Memory B cell (primary cell): ENCODE results near the gene BACE2.
A peak's percentile ranks its signal among the peaks of the same experiment; 100 is the strongest.

Experiments used
- ATAC-seq: fragments of 150-1000 bp; cut with Tn5 transposase; 2 replicates; pipeline ENCODE4 v1.10.0; 2021; ENCODE audit warnings: low read depth, mild to moderate bottlenecking, moderate library complexity
- DNase-seq, 2 donors: peaks; one replicate each; pipeline ENCODE4 v3.0.0; 2022; ENCODE audit warnings: low spot score in 2 of 2
- H3K27ac Mint-ChIP-seq: one replicate; pipeline ENCODE4 v1.8.0; 2022; ENCODE audit warnings: mild to moderate bottlenecking, moderate library complexity, mixed read lengths
- H3K27me3 Mint-ChIP-seq: one replicate; pipeline ENCODE4 v1.8.0; 2022; ENCODE audit warnings: mixed read lengths
- H3K36me3 Mint-ChIP-seq: one replicate; pipeline ENCODE4 v1.8.0; 2022; ENCODE audit warnings: mild to moderate bottlenecking, mixed read lengths
- H3K4me1 Mint-ChIP-seq: one replicate; pipeline ENCODE4 v1.8.0; 2022; ENCODE audit warnings: mixed read lengths
- H3K4me3 Mint-ChIP-seq: one replicate; pipeline ENCODE4 v1.8.0; 2022; ENCODE audit warnings: mild to moderate bottlenecking, moderate library complexity, mixed read lengths
- H3K9me3 Mint-ChIP-seq: one replicate; pipeline ENCODE4 v1.8.0; 2022; ENCODE audit warnings: mixed read lengths

The BACE2 gene

DNA sequence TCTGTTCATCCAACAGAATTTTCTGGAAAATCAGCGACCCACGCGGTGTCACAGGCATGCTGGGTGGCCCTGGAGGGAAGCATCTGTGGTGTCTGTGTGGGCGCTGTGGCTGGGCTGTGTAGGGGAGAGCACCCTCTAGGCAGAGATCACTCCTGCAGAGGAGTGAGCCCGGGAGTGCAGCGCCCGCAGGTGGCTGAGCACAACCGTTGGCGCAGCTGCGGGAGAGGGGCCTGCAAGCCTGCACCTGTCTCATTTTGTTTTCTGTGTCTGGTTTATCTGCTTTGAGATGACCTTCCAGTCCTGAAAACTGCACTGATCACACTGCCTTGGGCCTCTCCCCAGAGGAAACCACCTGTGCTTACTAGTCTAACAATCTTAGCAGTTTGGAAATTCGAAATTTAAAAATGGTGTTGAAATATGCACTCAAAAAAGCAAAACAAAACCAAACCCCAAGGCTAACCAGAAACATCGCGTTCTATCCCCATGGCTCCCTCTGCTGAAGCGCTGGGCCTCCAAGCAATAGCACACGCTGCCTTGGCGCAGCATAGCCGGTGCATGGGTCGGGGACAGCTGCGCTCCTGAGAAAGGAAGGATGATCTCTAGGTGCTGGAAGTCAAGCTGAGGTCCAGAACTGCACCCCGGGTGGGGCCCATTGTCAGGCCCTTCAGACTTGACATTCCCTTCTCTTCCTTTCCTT, 153.4 kb downstream of the BACE2 start:
- H3K36me3 Mint-ChIP-seq: no peaks in the 10 kb centered on the region
- no peak for DNase-seq
- ATAC-seq: peak; percentile 60
- H3K27me3 Mint-ChIP-seq: peaks cover 7% of the 10 kb centered on the region
- H3K9me3 Mint-ChIP-seq: no peaks in the 10 kb centered on the region
- peaks cover 3% of the 10 kb centered on the region for H3K4me1 Mint-ChIP-seq
- H3K4me3 Mint-ChIP-seq: no peak overlapping the region
- no peak overlapping the region for H3K27ac Mint-ChIP-seq

DNA sequence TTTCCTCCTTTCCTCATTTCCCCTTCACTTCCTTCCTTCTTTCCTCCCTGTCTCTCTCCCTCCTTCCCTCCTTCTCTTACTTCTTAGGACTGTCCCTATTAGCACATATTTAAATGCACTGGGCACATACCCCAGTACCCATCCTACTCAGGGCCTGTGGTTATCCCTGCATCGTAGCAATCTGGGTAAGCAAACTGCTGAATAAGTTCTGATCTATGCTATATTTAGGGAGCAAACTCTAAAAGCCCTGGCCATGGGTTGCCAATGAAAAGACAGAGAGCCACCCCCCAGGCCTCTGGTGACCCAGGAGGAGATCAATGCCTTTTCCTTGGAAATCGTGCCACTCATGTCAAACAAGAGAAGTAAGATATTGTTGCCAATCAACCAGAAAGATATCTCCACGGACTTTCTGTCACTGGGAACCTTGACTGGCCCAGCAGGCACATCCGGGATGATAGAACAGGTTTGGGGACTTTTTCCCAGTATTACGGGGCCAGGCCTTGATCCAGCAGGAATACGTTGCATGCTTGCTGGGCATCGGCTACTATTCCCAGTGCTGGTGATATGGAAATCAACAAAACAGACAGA, 154.0 kb downstream of the BACE2 start:
- H3K4me1 Mint-ChIP-seq: peaks cover 3% of the 10 kb centered on the region
- no peak for DNase-seq
- H3K27ac Mint-ChIP-seq: no peak overlapping the region

GRCh38 chr21:41322496-41323382, 154.8 kb downstream of the BACE2 start:
- ATAC-seq (no peak), DNase-seq (no peak)
- Mint-ChIP-seq H3K4me3 (no peak overlapping the region), H3K27ac (no peak overlapping the region), H3K4me1 (peaks cover 3% of the 10 kb centered on the region), H3K36me3 (no peaks in the 10 kb centered on the region), H3K27me3 (peaks cover 4% of the 10 kb centered on the region), H3K9me3 (no peaks in the 10 kb centered on the region)

More for the DNA sequence above, 154.0 kb downstream of the BACE2 start:
- ATAC-seq: no peak
- peaks cover 7% of the 10 kb centered on the region for H3K27me3 Mint-ChIP-seq
- H3K9me3 Mint-ChIP-seq: no peaks in the 10 kb centered on the region
- no peaks in the 10 kb centered on the region for H3K36me3 Mint-ChIP-seq
- no peak overlapping the region for H3K4me3 Mint-ChIP-seq

GRCh38 chr21:41325138-41325912, 157.4 kb downstream of the BACE2 start:
- peaks cover 6% of the 10 kb centered on the region for H3K27me3 Mint-ChIP-seq
- H3K9me3 Mint-ChIP-seq: no peaks in the 10 kb centered on the region
- H3K27ac Mint-ChIP-seq: no peak overlapping the region
- DNase-seq: no peak
- no peak for ATAC-seq
- peaks cover 3% of the 10 kb centered on the region for H3K4me1 Mint-ChIP-seq
- no peaks in the 10 kb centered on the region for H3K36me3 Mint-ChIP-seq
- no peak overlapping the region for H3K4me3 Mint-ChIP-seq

GRCh38 chr21:41326414-41327080, 158.6 kb downstream of the BACE2 start:
- Mint-ChIP-seq H3K4me1 (peaks cover 3% of the 10 kb centered on the region), H3K36me3 (no peaks in the 10 kb centered on the region), H3K27me3 (peaks cover 3% of the 10 kb centered on the region), H3K4me3 (no peak overlapping the region), H3K27ac (no peak overlapping the region), H3K9me3 (no peaks in the 10 kb centered on the region)
- ATAC-seq (no peak), DNase-seq (no peak)

- H3K36me3 Mint-ChIP-seq: no peaks in the 10 kb centered on the region
Measured at GRCh38 chr21:41327753-41328152, 159.8 kb downstream of the BACE2 start.

GRCh38 chr21:41328660-41329607, 161.0 kb downstream of the BACE2 start:
- Mint-ChIP-seq H3K27me3 (peaks cover 4% of the 10 kb centered on the region), H3K9me3 (peaks cover 5% of the 10 kb centered on the region), H3K4me3 (no peak overlapping the region), H3K4me1 (no peaks in the 10 kb centered on the region), H3K36me3 (peaks cover 3% of the 10 kb centered on the region), H3K27ac (no peak overlapping the region)
- ATAC-seq: no peak
- no peak for DNase-seq

More at GRCh38 chr21:41327753-41328152, 159.8 kb downstream of the BACE2 start:
- H3K27me3 Mint-ChIP-seq: peaks cover 2% of the 10 kb centered on the region
- no peaks in the 10 kb centered on the region for H3K4me1 Mint-ChIP-seq
- H3K27ac Mint-ChIP-seq: no peak overlapping the region
- no peak overlapping the region for H3K4me3 Mint-ChIP-seq
- no peaks in the 10 kb centered on the region for H3K9me3 Mint-ChIP-seq
- no peak for ATAC-seq
- DNase-seq: no peak
